Testis (tissue), 2 donors: ENCODE data around the gene COL4A3.

Experiments used
- CTCF ChIP-seq, 3 experiments: fragments of 450-650 bp in 2 of 3; fragments of 200-600 bp in 1 of 3; sonication (generic) in 1 of 3; IDR thresholded peaks; one replicate each; pipeline ENCODE4 v1.5.1; 2016 to 2019; ENCODE audit warnings: antibody characterized with exemption in 3 of 3, mild to moderate bottlenecking in 2 of 3, moderate library complexity in 1 of 3
- POLR2A ChIP-seq: fragments of 450-650 bp; IDR thresholded peaks from one replicate; pipeline ENCODE4 v1.6.1; 2017; ENCODE audit warnings: antibody characterized with exemption, mild to moderate bottlenecking, moderate library complexity

GRCh38 chr2:227198866-227199265 is 34.4 kb downstream of the COL4A3 start:
- TF ChIP-seq CTCF (IDR thresholded peaks at IDR 0.05): no peak
- TF ChIP-seq POLR2A: no peak
